Nephron progenitor cell (in vitro differentiated cells): ENCODE results near the gene LCN6.
"Not testable (repeated sequence)": the region's sequence is repeated elsewhere in the genome, so short reads cannot be mapped to it uniquely, and the experiment has no call there.

Experiments used
- DNase-seq: peaks from one replicate; pipeline ENCODE4 v3.0.0; 2021
- H3K27ac Mint-ChIP-seq: 2 replicates; pipeline ENCODE4 v1.8.0; 2021; ENCODE audit warnings: mild to moderate bottlenecking, moderate library complexity, mixed read lengths
- H3K27me3 Mint-ChIP-seq: 2 replicates; pipeline ENCODE4 v1.8.0; 2021; ENCODE audit warnings: mild to moderate bottlenecking, low read depth, mixed read lengths; ENCODE audit not compliant: poor library complexity
- H3K36me3 Mint-ChIP-seq: 2 replicates; pipeline ENCODE4 v1.8.0; 2021; ENCODE audit warnings: low read depth, mixed read lengths
- H3K4me1 Mint-ChIP-seq: 2 replicates; pipeline ENCODE4 v1.8.0; 2021; ENCODE audit warnings: mixed read lengths
- H3K4me3 Mint-ChIP-seq: 2 replicates; pipeline ENCODE4 v1.8.0; 2021; ENCODE audit warnings: mild to moderate bottlenecking, moderate library complexity, mixed read lengths
- H3K9me3 Mint-ChIP-seq: 2 replicates; pipeline ENCODE4 v1.8.0; 2021; ENCODE audit warnings: mild to moderate bottlenecking, moderate library complexity, mixed read lengths
- TF ChIP-seq, protein P1 (sequence below): fragments of 200-600 bp; sonication (generic); IDR thresholded peaks from 2 replicates; pipeline ENCODE4 v1.5.0; 2021; ENCODE audit warnings: antibody characterized with exemption

LCN6 gene, protein sequence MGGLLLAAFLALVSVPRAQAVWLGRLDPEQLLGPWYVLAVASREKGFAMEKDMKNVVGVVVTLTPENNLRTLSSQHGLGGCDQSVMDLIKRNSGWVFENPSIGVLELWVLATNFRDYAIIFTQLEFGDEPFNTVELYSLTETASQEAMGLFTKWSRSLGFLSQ

DNA sequence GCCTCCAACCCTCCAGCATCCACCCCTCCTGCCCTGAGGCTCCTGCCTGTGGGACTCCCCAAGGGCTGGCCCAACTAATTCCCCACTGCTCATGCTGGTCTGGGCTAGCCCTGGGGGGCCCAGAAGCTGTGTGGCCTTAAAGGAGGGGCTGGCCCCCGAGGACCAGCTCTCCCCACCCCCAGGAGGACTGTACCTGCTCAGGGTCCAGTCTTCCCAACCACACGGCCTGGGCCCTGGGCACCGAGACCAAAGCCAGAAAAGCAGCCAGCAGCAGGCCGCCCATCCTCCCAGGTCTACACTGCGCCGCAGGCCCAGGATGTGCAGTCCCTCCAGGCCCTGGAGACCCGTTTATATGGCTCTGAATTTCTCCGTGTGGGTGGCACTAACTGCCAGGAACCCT is at the start of gene LCN6:
TSS of gene LCN6 (minus strand) at position 325 of the 400 bp plus-strand sequence. CDS start at position 283, 42 bp downstream.
- Mint-ChIP-seq H3K4me3 (no peak within 1 kb of the TSS), H3K27ac (no peak within 1 kb of the TSS), H3K4me1 (no peaks in the 10 kb centered on the region), H3K27me3 (peaks cover 25% of the 10 kb centered on the region), H3K36me3 (peaks cover 7% of the 10 kb centered on the region), H3K9me3 (peaks cover 26% of the 10 kb centered on the region)
- TF ChIP-seq, protein P1, sequence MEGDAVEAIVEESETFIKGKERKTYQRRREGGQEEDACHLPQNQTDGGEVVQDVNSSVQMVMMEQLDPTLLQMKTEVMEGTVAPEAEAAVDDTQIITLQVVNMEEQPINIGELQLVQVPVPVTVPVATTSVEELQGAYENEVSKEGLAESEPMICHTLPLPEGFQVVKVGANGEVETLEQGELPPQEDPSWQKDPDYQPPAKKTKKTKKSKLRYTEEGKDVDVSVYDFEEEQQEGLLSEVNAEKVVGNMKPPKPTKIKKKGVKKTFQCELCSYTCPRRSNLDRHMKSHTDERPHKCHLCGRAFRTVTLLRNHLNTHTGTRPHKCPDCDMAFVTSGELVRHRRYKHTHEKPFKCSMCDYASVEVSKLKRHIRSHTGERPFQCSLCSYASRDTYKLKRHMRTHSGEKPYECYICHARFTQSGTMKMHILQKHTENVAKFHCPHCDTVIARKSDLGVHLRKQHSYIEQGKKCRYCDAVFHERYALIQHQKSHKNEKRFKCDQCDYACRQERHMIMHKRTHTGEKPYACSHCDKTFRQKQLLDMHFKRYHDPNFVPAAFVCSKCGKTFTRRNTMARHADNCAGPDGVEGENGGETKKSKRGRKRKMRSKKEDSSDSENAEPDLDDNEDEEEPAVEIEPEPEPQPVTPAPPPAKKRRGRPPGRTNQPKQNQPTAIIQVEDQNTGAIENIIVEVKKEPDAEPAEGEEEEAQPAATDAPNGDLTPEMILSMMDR: no peak
- no peak for DNase-seq

DNA sequence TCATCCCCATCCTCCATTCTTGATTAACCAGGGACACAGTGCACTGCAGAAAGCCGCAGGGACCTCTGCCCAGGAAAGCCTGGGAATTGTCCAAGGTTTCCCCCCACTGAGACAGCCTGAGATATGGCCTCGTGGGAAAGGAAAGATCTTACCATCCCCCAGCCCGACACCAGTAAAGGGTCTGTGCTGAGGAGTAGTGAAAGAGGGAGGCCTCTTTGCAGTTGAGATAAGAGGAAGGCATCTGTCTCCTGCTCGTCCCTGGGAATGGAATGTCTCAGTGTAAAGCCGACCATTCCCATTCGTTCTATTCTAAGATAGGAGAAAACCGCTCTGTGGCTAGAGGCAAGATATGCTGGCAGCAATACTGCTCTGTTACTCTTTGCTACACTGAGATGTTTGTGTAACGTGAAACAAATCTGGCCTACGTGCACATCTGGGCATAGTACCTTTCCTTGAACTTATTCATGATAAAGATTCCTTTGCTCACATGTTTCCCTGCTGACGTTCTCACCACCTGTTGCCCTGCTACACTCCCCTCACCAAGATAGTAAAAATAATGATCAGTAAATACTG is 48.5 kb upstream of the LCN6 start:
- H3K9me3 Mint-ChIP-seq: not testable (repeated sequence)
- H3K27ac Mint-ChIP-seq: peak overlapping the region; percentile 58

DNA sequence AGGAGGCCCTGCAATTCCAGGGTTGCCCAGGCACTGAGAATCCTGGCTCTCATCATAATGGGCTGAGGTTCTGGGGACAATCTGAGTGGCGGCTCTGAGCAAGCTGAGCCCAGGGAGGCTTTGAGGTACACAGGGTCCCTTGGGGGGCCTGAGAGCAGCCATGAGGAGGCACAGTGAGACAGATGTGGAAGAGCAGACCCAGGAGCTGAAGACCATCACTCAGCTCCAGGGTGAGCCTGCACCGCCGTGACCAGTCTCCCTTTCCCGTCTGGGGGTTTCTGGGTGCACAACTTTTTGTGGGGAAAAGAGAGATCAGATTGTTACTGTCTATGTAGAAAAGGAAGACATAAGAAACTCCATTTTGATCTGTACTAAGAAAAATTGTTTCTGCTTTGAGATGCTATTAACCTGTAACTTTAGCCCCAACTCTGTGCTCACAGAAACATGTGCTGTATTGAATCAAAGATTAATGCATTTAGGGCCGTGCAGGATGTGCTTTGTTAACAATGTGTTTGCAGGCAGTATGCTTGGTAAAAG is 48.0 kb upstream of the LCN6 start, which contains the start of gene CCDC183:
TSS of gene CCDC183 (plus strand) at position 101 of the 537 bp plus-strand sequence. CDS start at position 161, 60 bp downstream.
- Mint-ChIP-seq H3K4me1 (peaks cover 53% of the 10 kb centered on the region), H3K4me3 (peak within 1 kb of the TSS; percentile 11), H3K9me3 (no peaks in the 10 kb centered on the region), H3K27me3 (peaks cover 5% of the 10 kb centered on the region), H3K36me3 (no peaks in the 10 kb centered on the region), H3K27ac (peak within 1 kb of the TSS; percentile 58)
- TF ChIP-seq, protein P1: no peak
- no peak for DNase-seq

More for the DNA sequence above, 48.5 kb upstream of the LCN6 start:
- DNase-seq, H3K36me3 Mint-ChIP-seq, H3K27me3 Mint-ChIP-seq: not testable (repeated sequence)
- Mint-ChIP-seq H3K4me1 (peaks cover 55% of the 10 kb centered on the region), H3K4me3 (peak overlapping the region; percentile 11)

DNA sequence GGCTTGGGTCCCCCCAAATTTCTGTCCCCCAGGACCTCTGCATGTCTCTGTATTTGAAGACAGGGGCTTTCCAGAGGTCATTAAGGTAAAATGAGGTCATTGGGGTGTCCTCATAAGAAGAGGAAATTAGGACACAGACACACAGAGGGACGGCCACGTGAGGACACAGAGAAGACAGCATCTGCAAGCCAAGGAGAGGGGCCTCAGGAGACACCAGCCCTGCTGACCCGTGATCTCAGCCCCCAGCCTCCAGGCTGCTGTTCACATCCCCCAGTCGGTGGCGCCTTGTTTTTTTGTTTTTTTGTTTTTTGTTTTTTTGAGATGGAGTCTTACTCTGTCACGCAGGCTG is 46.6 kb upstream of the LCN6 start:
- no peak for DNase-seq
- Mint-ChIP-seq H3K9me3 (no peaks in the 10 kb centered on the region), H3K4me1 (peaks cover 46% of the 10 kb centered on the region), H3K27me3 (peaks cover 5% of the 10 kb centered on the region), H3K4me3 (peak overlapping the region; percentile 55), H3K27ac (no peak overlapping the region), H3K36me3 (no peaks in the 10 kb centered on the region)
- TF ChIP-seq, protein P1: no peak

DNA sequence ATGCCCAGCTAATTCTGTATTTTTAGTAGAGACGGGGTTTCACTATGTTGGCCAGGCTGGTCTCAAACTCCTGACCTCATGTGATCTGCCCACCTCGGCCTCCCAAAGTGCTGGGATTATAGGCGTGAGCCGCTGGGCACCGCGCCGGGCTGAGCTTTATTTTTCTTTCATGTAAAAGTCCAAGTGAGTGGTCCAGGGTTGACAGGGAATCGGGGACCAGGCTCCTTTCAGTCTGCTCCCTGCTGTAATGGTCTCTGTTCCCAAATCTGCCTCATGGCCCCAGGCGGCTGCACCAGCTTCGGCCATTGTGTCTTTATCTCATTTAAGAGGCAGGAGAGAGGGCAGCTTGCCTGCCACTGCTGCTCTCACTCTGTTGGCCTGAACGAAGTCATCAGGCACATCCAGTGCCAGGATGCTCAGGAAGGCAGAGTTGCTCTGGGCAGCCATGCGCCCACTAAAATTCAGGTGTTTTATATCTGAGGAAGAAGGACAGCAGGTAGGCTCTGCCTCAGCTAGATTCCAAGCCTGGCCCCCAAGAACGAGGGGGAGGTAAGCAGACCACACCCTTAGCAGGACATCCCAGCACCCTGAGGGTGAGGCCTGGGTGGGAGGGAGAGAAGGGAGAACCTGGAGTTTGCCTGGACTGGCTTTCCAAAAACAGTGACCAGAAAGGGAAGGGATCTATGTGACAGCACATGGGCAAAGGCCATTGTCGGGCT is 46.1 kb upstream of the LCN6 start:
- Mint-ChIP-seq H3K36me3 (no peaks in the 10 kb centered on the region), H3K27ac (no peak overlapping the region), H3K4me3 (peak overlapping the region; percentile 55), H3K4me1 (peaks cover 51% of the 10 kb centered on the region), H3K9me3 (no peaks in the 10 kb centered on the region), H3K27me3 (peaks cover 3% of the 10 kb centered on the region)
- TF ChIP-seq, protein P1: no peak
- no peak for DNase-seq
